Measurements from ENCODE around the gene MINDY3.

DNA sequence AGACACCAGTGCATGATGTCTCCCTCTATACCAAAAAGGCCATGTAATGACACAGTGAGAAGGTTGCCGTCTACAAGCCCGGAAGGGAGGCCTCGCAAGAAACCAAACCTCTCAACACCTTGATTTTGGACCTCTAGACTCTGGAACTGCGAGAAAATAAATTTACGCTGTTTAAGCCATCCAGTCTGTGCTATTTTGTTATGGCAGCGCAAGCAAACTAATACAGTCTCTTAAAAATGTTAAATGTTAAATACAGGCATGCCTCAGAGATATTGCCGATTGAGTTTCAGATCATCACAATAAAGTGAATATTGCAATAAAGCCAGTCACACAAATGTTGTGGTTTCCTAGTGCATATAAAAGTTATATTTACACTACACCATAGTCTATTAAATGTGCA, 5.0 kb upstream of the MINDY3 start:
- TF ChIP-seq POLR2AphosphoS5 (IDR thresholded peaks at IDR 0.05; ENCODE audit: low read depth, low read length): no peak
- TF ChIP-seq REST (IDR thresholded peaks at IDR 0.05; ENCODE audit: insufficient read depth in 1 of 2, low read depth in 2 of 2, low read length in 2 of 2): no peak
- TF ChIP-seq TAF1 (IDR thresholded peaks at IDR 0.05; ENCODE audit: borderline replicate concordance, insufficient read depth, low read length): no peak
- no peak for TF ChIP-seq FOXP2 (optimal IDR thresholded peaks at IDR 0.05; ENCODE audit: borderline replicate concordance, extremely low read depth, extremely low read length, insufficient read depth)
- no peak for TF ChIP-seq SIN3A (IDR thresholded peaks at IDR 0.05; ENCODE audit: borderline replicate concordance, insufficient read depth, low read length)

Measured in PFSK-1 (cell line).